ENCODE results near the gene OCA2. TPM values are rescaled to one million over a fixed set of nuclear protein-coding genes. Genes with fewer than 3 reads are reported as not detected.

Gene OCA2
- total and polyA plus RNA-seq, 2 of the 4 experiments (the other 2 are of a cell fraction), result under 0.01 to 0.03 TPM

GRCh38 chr15:27806396-27806795 is 292.7 kb downstream of the OCA2 start:
- no peak overlapping the region for H4K8ac ChIP-seq (ENCODE audit: low read depth in 2 of 2, low read length in 2 of 2)
- dilution Hi-C loops (cut with HindIII; ENCODE audit: low sequenced_read_pairs, unreplicated experiment) (no loop called here), in situ Hi-C loops (cut with MboI; ENCODE audit: low sequenced_read_pairs) (no loop called here), intact Hi-C loops (cut with micrococcal nuclease) (no loop called here)
- no TSS peak for BruUV-seq (replicated peaks)
- no peak for TF ChIP-seq RCOR1 (IDR thresholded peaks at IDR 0.05; ENCODE audit: insufficient replicate concordance, low read length)
- no peak for TF ChIP-seq MAFK (IDR thresholded peaks at IDR 0.05; ENCODE audit: low read depth, low read length)
- TF ChIP-seq POLR2A (IDR thresholded peaks at IDR 0.05; ENCODE audit: low read depth, low read length), result no peak
- TF ChIP-seq MXI1 (IDR thresholded peaks at IDR 0.05; ENCODE audit: borderline replicate concordance, low read depth, low read length), result no peak
- TF ChIP-seq RFX5 (IDR thresholded peaks at IDR 0.05; ENCODE audit: low read depth, low read length), result no peak
- TF ChIP-seq BHLHE40 (IDR thresholded peaks at IDR 0.05; ENCODE audit: low read depth, low read length), result no peak
- no peak for TF ChIP-seq USF2 (IDR thresholded peaks at IDR 0.05; ENCODE audit: low read depth, low read length)
- TF ChIP-seq ELK1 (IDR thresholded peaks at IDR 0.05; ENCODE audit: borderline replicate concordance, low read depth, low read length), result no peak
- no peak for TF ChIP-seq CEBPB (IDR thresholded peaks at IDR 0.05; ENCODE audit: low read depth, low read length)
- TF ChIP-seq NFE2L2 (IDR thresholded peaks at IDR 0.05; ENCODE audit: low read depth, low read length), result no peak
- no peak for TF ChIP-seq CTCF (conservative IDR thresholded peaks at IDR 0.05; ENCODE audit: low read depth, low read length)
- TF ChIP-seq RAD21 (IDR thresholded peaks at IDR 0.05; ENCODE audit: low read length), result no peak
- ChIA-PET CTCF (no interaction called here), POLR2A (ENCODE audit: unreplicated experiment) (no interaction called here)
- H2BK20ac ChIP-seq (ENCODE audit: low read depth, low read length), result no peak overlapping the region
- H2BK5ac ChIP-seq (ENCODE audit: low read depth, low read length, poor library complexity, severe bottlenecking), result no peak overlapping the region
- no peak overlapping the region for H3K4me3 ChIP-seq (ENCODE audit: insufficient read depth, low read depth, low read length)
- H3K9me3 ChIP-seq (ENCODE audit: control insufficient read depth, insufficient read depth, low read length), result peaks cover 28% of the 10 kb centered on the region
- no peak overlapping the region for H4K91ac ChIP-seq (ENCODE audit: insufficient read depth, low read depth, low read length)
- no peak overlapping the region for H2AFZ ChIP-seq (replicated peaks; ENCODE audit: low read length, poor library complexity)
- no peak overlapping the region for H3K14ac ChIP-seq (replicated peaks; ENCODE audit: low read depth, low read length)
- no peaks in the 10 kb centered on the region for H3K27me3 ChIP-seq (ENCODE audit: control insufficient read depth, insufficient read depth, low read length)
- no peaks in the 10 kb centered on the region for H3K36me3 ChIP-seq (ENCODE audit: control insufficient read depth, insufficient read depth, low read length)
- no peak overlapping the region for H2AK9ac ChIP-seq (replicated peaks; ENCODE audit: low read depth, low read length, poor library complexity)
- H3K4ac ChIP-seq (ENCODE audit: low read depth, low read length), result no peak overlapping the region
- no peak overlapping the region for H2AK5ac ChIP-seq (ENCODE audit: low read depth, low read length)
- no peak overlapping the region for H3K9ac ChIP-seq (ENCODE audit: low read depth, low read length)
- no peak overlapping the region for H2BK15ac ChIP-seq (ENCODE audit: low read depth, low read length)
- DNase-seq (no peak), ATAC-seq (ENCODE audit: low read depth) (no peak)
- H3K4me1 ChIP-seq (ENCODE audit: control insufficient read depth, insufficient read depth, low read length), result no peaks in the 10 kb centered on the region
- H3K9me1 ChIP-seq (ENCODE audit: insufficient read depth, low read length), result no peaks in the 10 kb centered on the region
- H4K20me1 ChIP-seq (ENCODE audit: insufficient read depth, low read length), result no peaks in the 10 kb centered on the region
- H4K5ac ChIP-seq (ENCODE audit: low read depth, low read length), result no peak overlapping the region
- 85% methylated on average over 10 of the region's 21 CpGs; no CpG with 5 or more reads in 1 of the 2 experiments for WGBS, 2 experiments (ENCODE audit: extremely low coverage in 2 of 2, insufficient read length in 1 of 2)
- no peaks in the 10 kb centered on the region for H3K79me1 ChIP-seq (ENCODE audit: low read depth in 1 of 2, low read length in 2 of 2)
- H3K18ac ChIP-seq (ENCODE audit: low read depth, low read length), result no peak overlapping the region
- no peak overlapping the region for H2BK120ac ChIP-seq (ENCODE audit: low read depth, low read length)
- no peak overlapping the region for H3K4me2 ChIP-seq (ENCODE audit: low read depth, low read length)
- H3K27ac ChIP-seq (ENCODE audit: insufficient read depth, low read length), result no peak overlapping the region
- H3K56ac ChIP-seq (ENCODE audit: extremely low read depth, insufficient read depth, low read length), result no peak overlapping the region
- H3K23ac ChIP-seq (ENCODE audit: low read depth, low read length), result no peak overlapping the region

Data from IMR-90 (cell line).